Mammary epithelial cell (primary cell): Measurements from ENCODE around the gene RBMS3.

ENCODE experiments used
- EZH2 ChIP-seq: IDR thresholded peaks from 2 replicates; pipeline ENCODE4 v1.6.1; 2012; ENCODE audit warnings: low read length, inconsistent platforms, borderline replicate concordance
- TF ChIP-seq, protein P1 (sequence below), 2 donors: IDR thresholded peaks in 1 of 2; conservative IDR thresholded peaks in 1 of 2; 2 replicates each; pipeline ENCODE4 v1.5.1; 2011 to 2012; ENCODE audit warnings: inconsistent platforms in 2 of 2, low read length in 2 of 2, mild to moderate bottlenecking in 2 of 2, control low read depth in 1 of 2, low read depth in 1 of 2; ENCODE audit not compliant: insufficient read depth in 1 of 2; ENCODE audit errors: extremely low read depth in 1 of 2

- TF ChIP-seq, protein P1, sequence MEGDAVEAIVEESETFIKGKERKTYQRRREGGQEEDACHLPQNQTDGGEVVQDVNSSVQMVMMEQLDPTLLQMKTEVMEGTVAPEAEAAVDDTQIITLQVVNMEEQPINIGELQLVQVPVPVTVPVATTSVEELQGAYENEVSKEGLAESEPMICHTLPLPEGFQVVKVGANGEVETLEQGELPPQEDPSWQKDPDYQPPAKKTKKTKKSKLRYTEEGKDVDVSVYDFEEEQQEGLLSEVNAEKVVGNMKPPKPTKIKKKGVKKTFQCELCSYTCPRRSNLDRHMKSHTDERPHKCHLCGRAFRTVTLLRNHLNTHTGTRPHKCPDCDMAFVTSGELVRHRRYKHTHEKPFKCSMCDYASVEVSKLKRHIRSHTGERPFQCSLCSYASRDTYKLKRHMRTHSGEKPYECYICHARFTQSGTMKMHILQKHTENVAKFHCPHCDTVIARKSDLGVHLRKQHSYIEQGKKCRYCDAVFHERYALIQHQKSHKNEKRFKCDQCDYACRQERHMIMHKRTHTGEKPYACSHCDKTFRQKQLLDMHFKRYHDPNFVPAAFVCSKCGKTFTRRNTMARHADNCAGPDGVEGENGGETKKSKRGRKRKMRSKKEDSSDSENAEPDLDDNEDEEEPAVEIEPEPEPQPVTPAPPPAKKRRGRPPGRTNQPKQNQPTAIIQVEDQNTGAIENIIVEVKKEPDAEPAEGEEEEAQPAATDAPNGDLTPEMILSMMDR (conservative IDR thresholded peaks at IDR 0.05 in 1 of 2, IDR thresholded peaks at IDR 0.05 in 1 of 2; ENCODE audit: extremely low read depth in 1 of 2, insufficient read depth in 1 of 2, low read depth in 1 of 2, low read length in 2 of 2), result no peak
- no peak for TF ChIP-seq EZH2
These were observed 67.4 kb downstream of the RBMS3 start for GRCh38 chr3:29348316-29348715.
